Activated CD8-positive, alpha-beta T cell treated with anti-CD3 and anti-CD28 coated beads, Interleukin-2, amount 10 ng/mL, durations not matched to agents 7 days and 5 days (primary cell): ENCODE measurements around the gene KIF26B. TPM values are rescaled to one million over a fixed set of nuclear protein-coding genes. Genes with fewer than 3 reads are reported as not detected.

Source experiments
- ATAC-seq: fragments of 150-1000 bp; cut with Tn5 transposase; one replicate; pipeline ENCODE4 v1.10.0; 2021; ENCODE audit warnings: moderate library complexity
- CTCF ChIA-PET: fragments of 350-600 bp; sonication (Branson Sonifier 250); formaldehyde crosslinking; loops from one replicate; lab custom pipeline; 2021; ENCODE audit warnings: antibody characterized with exemption; lab: Charles Lee
- POLR2A ChIA-PET: fragments of 350-600 bp; sonication (Branson Sonifier 250); formaldehyde crosslinking; loops from one replicate; lab custom pipeline; 2021; ENCODE audit warnings: antibody characterized with exemption; lab: Charles Lee
- DNase-seq: peaks from one replicate; pipeline ENCODE4 v3.0.0-alpha.2; 2020
- H3K27ac Mint-ChIP-seq: one replicate; pipeline ENCODE4 v1.8.0; 2021; ENCODE audit warnings: mild to moderate bottlenecking, mixed read lengths
- H3K27me3 Mint-ChIP-seq: one replicate; pipeline ENCODE4 v1.8.0; 2021; ENCODE audit warnings: low read depth, mixed read lengths
- H3K36me3 Mint-ChIP-seq: one replicate; pipeline ENCODE4 v1.8.0; 2021; ENCODE audit warnings: low read depth, mixed read lengths
- H3K4me1 Mint-ChIP-seq: one replicate; pipeline ENCODE4 v1.8.0; 2021; ENCODE audit warnings: low read depth, mixed read lengths
- H3K4me3 Mint-ChIP-seq: one replicate; pipeline ENCODE4 v1.8.0; 2021; ENCODE audit warnings: mild to moderate bottlenecking, mixed read lengths
- H3K9me3 Mint-ChIP-seq: one replicate; pipeline ENCODE4 v1.8.0; 2022; ENCODE audit warnings: mixed read lengths; ENCODE audit not compliant: insufficient read depth
- total RNA-seq, 2 experiments: library from RNA; stranded (reverse); gene quantifications; one replicate each; pipeline ENCODE4 v1.2.3, GENCODE V29; 2021

Gene KIF26B
- total RNA-seq, 2 experiments from 2014 or later = 0.03 to 0.08 TPM

- Mint-ChIP-seq H3K4me3 (no peak overlapping the region), H3K27ac (no peak overlapping the region), H3K36me3 (no peaks in the 10 kb centered on the region), H3K4me1 (no peaks in the 10 kb centered on the region), H3K27me3 (peaks cover 3% of the 10 kb centered on the region), H3K9me3 (no peaks in the 10 kb centered on the region)
- no peak for ATAC-seq
- ChIA-PET POLR2A (no interaction called here), CTCF (interaction anchor here (0.7 kb wide), 1 partner anchor 1878 kb away, joined by 3 read pairs; no protein-coding TSS in a partner anchor)
- no peak for DNase-seq
These were observed 357.6 kb downstream of the KIF26B start for GRCh38 chr1:245512181-245512888.

- Mint-ChIP-seq H3K36me3 (no peaks in the 10 kb centered on the region), H3K27me3 (peaks cover 3% of the 10 kb centered on the region), H3K4me3 (no peak overlapping the region), H3K9me3 (no peaks in the 10 kb centered on the region), H3K4me1 (no peaks in the 10 kb centered on the region), H3K27ac (no peak overlapping the region)
- DNase-seq (no peak), ATAC-seq (no peak)
- CTCF ChIA-PET = no interaction called here
- POLR2A ChIA-PET = no interaction called here
These were observed 358.3 kb downstream of the KIF26B start for GRCh38 chr1:245512980-245513578.

- Mint-ChIP-seq H3K4me3 (no peak overlapping the region), H3K27me3 (peaks cover 3% of the 10 kb centered on the region), H3K27ac (no peak overlapping the region), H3K36me3 (no peaks in the 10 kb centered on the region), H3K4me1 (no peaks in the 10 kb centered on the region), H3K9me3 (no peaks in the 10 kb centered on the region)
- CTCF ChIA-PET = no interaction called here
- ATAC-seq = no peak
- POLR2A ChIA-PET = no interaction called here
- no peak for DNase-seq
These were observed 361.5 kb downstream of the KIF26B start for GRCh38 chr1:245516284-245516759.

- POLR2A ChIA-PET = no interaction called here
- H3K27me3 Mint-ChIP-seq = peaks cover 2% of the 10 kb centered on the region
- H3K4me1 Mint-ChIP-seq = no peaks in the 10 kb centered on the region
- CTCF ChIA-PET = no interaction called here
- no peaks in the 10 kb centered on the region for H3K36me3 Mint-ChIP-seq
- no peaks in the 10 kb centered on the region for H3K9me3 Mint-ChIP-seq
- ATAC-seq (no peak), DNase-seq (no peak)
- H3K27ac Mint-ChIP-seq = no peak overlapping the region
- H3K4me3 Mint-ChIP-seq = no peak overlapping the region
These were observed 365.8 kb downstream of the KIF26B start for GRCh38 chr1:245520611-245521010.

- CTCF ChIA-PET = no interaction called here
These were observed 371.4 kb downstream of the KIF26B start for GRCh38 chr1:245526141-245526540.

GRCh38 chr1:245528258-245528635, 373.5 kb downstream of the KIF26B start:
- CTCF ChIA-PET = no interaction called here
- POLR2A ChIA-PET = no interaction called here
- Mint-ChIP-seq H3K27me3 (peaks cover 2% of the 10 kb centered on the region), H3K27ac (no peak overlapping the region), H3K4me3 (no peak overlapping the region), H3K36me3 (no peaks in the 10 kb centered on the region), H3K9me3 (no peaks in the 10 kb centered on the region), H3K4me1 (no peaks in the 10 kb centered on the region)
- DNase-seq (no peak), ATAC-seq (no peak)

More at GRCh38 chr1:245526141-245526540, 371.4 kb downstream of the KIF26B start:
- no peak for DNase-seq
- ATAC-seq = no peak
- Mint-ChIP-seq H3K27me3 (peaks cover 2% of the 10 kb centered on the region), H3K4me3 (no peak overlapping the region), H3K36me3 (no peaks in the 10 kb centered on the region), H3K27ac (no peak overlapping the region), H3K4me1 (no peaks in the 10 kb centered on the region), H3K9me3 (no peaks in the 10 kb centered on the region)
- POLR2A ChIA-PET = no interaction called here

GRCh38 chr1:245530937-245531336, 376.2 kb downstream of the KIF26B start:
- Mint-ChIP-seq H3K4me1 (no peaks in the 10 kb centered on the region), H3K27me3 (peaks cover 2% of the 10 kb centered on the region), H3K27ac (no peak overlapping the region), H3K9me3 (no peaks in the 10 kb centered on the region), H3K36me3 (no peaks in the 10 kb centered on the region), H3K4me3 (no peak overlapping the region)
- DNase-seq (no peak), ATAC-seq (no peak)
- POLR2A ChIA-PET = no interaction called here
- CTCF ChIA-PET = no interaction called here

- Mint-ChIP-seq H3K27me3 (peaks cover 2% of the 10 kb centered on the region), H3K36me3 (no peaks in the 10 kb centered on the region), H3K4me3 (no peak overlapping the region), H3K9me3 (no peaks in the 10 kb centered on the region), H3K27ac (no peak overlapping the region), H3K4me1 (no peaks in the 10 kb centered on the region)
- ATAC-seq = no peak
- POLR2A ChIA-PET = no interaction called here
- CTCF ChIA-PET = no interaction called here
- no peak for DNase-seq
These were observed 383.2 kb downstream of the KIF26B start for GRCh38 chr1:245537992-245538391.

- no peaks in the 10 kb centered on the region for H3K9me3 Mint-ChIP-seq
- H3K27me3 Mint-ChIP-seq = peaks cover 2% of the 10 kb centered on the region
- no peak overlapping the region for H3K27ac Mint-ChIP-seq
- H3K4me1 Mint-ChIP-seq = no peaks in the 10 kb centered on the region
- no peak for ATAC-seq
- no peak for DNase-seq
- H3K4me3 Mint-ChIP-seq = no peak overlapping the region
- CTCF ChIA-PET = no interaction called here
- POLR2A ChIA-PET = no interaction called here
- no peaks in the 10 kb centered on the region for H3K36me3 Mint-ChIP-seq
These were observed 383.9 kb downstream of the KIF26B start for GRCh38 chr1:245538671-245539070.

- no peak overlapping the region for H3K27ac Mint-ChIP-seq
- POLR2A ChIA-PET = no interaction called here
- no peak for DNase-seq
These were observed 386.6 kb downstream of the KIF26B start for GRCh38 chr1:245541369-245541768.

GRCh38 chr1:245542365-245542764, 387.6 kb downstream of the KIF26B start:
- no peak overlapping the region for H3K4me3 Mint-ChIP-seq
- no peaks in the 10 kb centered on the region for H3K27me3 Mint-ChIP-seq
- ATAC-seq (no peak), DNase-seq (no peak)
- no peaks in the 10 kb centered on the region for H3K36me3 Mint-ChIP-seq
- no peaks in the 10 kb centered on the region for H3K9me3 Mint-ChIP-seq
- no peak overlapping the region for H3K27ac Mint-ChIP-seq
- no peaks in the 10 kb centered on the region for H3K4me1 Mint-ChIP-seq
- ChIA-PET POLR2A (no interaction called here), CTCF (no interaction called here)

More at GRCh38 chr1:245541369-245541768, 386.6 kb downstream of the KIF26B start:
- Mint-ChIP-seq H3K4me1 (no peaks in the 10 kb centered on the region), H3K4me3 (no peak overlapping the region), H3K36me3 (no peaks in the 10 kb centered on the region), H3K9me3 (no peaks in the 10 kb centered on the region), H3K27me3 (no peaks in the 10 kb centered on the region)
- ATAC-seq = no peak
- CTCF ChIA-PET = no interaction called here

GRCh38 chr1:245544236-245544635, 389.5 kb downstream of the KIF26B start:
- no peaks in the 10 kb centered on the region for H3K27me3 Mint-ChIP-seq
- ATAC-seq (no peak), DNase-seq (no peak)
- H3K4me1 Mint-ChIP-seq = no peaks in the 10 kb centered on the region
- no peaks in the 10 kb centered on the region for H3K36me3 Mint-ChIP-seq
- no peaks in the 10 kb centered on the region for H3K9me3 Mint-ChIP-seq
- ChIA-PET CTCF (no interaction called here), POLR2A (no interaction called here)
- H3K4me3 Mint-ChIP-seq = no peak overlapping the region
- no peak overlapping the region for H3K27ac Mint-ChIP-seq
